Loucy (cell line): ENCODE results near the gene PPFIBP2.

Experiments
- H2AFZ ChIP-seq: fragments of 200-600 bp; sonication (generic); 2 replicates; pipeline ENCODE4 v1.6.0; 2016; ENCODE audit warnings: antibody characterized with exemption, mild to moderate bottlenecking, low read length, moderate library complexity
- H3F3A ChIP-seq: fragments of 200-600 bp; 2 replicates; pipeline ENCODE4 v1.6.0; 2016; ENCODE audit warnings: antibody characterized with exemption, low read depth, mild to moderate bottlenecking
- H3K27me3 ChIP-seq: fragments of 200-600 bp; sonication (generic); 2 replicates; pipeline ENCODE4 v1.6.1; 2014; ENCODE audit warnings: low read length, mild to moderate bottlenecking; ENCODE audit not compliant: insufficient read depth, poor library complexity, severe bottlenecking
- H3K36me3 ChIP-seq: fragments of 200-600 bp; sonication (generic); 2 replicates; pipeline ENCODE4 v1.6.1; 2016; ENCODE audit warnings: low read length; ENCODE audit not compliant: insufficient read depth
- H3K4me1 ChIP-seq: fragments of 200-600 bp; sonication (generic); 2 replicates; pipeline ENCODE4 v1.5.1; 2014; ENCODE audit warnings: low read length, mild to moderate bottlenecking; ENCODE audit not compliant: insufficient read depth, poor library complexity, severe bottlenecking
- H3K4me2 ChIP-seq: fragments of 200-600 bp; sonication (generic); 2 replicates; pipeline ENCODE4 v1.6.0; 2014; ENCODE audit warnings: antibody characterized with exemption, low read length, low read depth, mild to moderate bottlenecking; ENCODE audit not compliant: poor library complexity, severe bottlenecking
- H3K4me3 ChIP-seq: fragments of 200-600 bp; sonication (generic); 2 replicates; pipeline ENCODE4 v1.5.1; 2014; ENCODE audit warnings: low read length, mild to moderate bottlenecking, mixed read lengths; ENCODE audit not compliant: poor library complexity, severe bottlenecking
- H3K79me2 ChIP-seq: fragments of 200-600 bp; sonication (generic); 2 replicates; pipeline ENCODE4 v1.6.1; 2014; ENCODE audit warnings: low read length; ENCODE audit not compliant: insufficient read depth
- H3K9ac ChIP-seq: fragments of 200-600 bp; sonication (generic); 2 replicates; pipeline ENCODE4 v1.6.0; 2014; ENCODE audit warnings: mild to moderate bottlenecking, low read depth, low read length, moderate library complexity; ENCODE audit not compliant: poor library complexity, severe bottlenecking
- H3K9me2 ChIP-seq: fragments of 200-600 bp; sonication (generic); replicated peaks from 2 replicates; pipeline ENCODE4 v1.6.1; 2016; ENCODE audit warnings: low read depth, low read length, mixed read lengths
- H3K9me3 ChIP-seq: fragments of 200-600 bp; sonication (generic); 2 replicates; pipeline ENCODE4 v1.6.1; 2014; ENCODE audit warnings: mild to moderate bottlenecking, antibody characterized with exemption, low read length, low read depth; ENCODE audit not compliant: insufficient read depth
- H4K20me1 ChIP-seq: fragments of 200-600 bp; sonication (generic); 2 replicates; pipeline ENCODE4 v1.6.0; 2014; ENCODE audit warnings: antibody characterized with exemption, low read length, mild to moderate bottlenecking; ENCODE audit not compliant: insufficient read depth, poor library complexity, severe bottlenecking
- EZH2phosphoT487 ChIP-seq: fragments of 200-600 bp; IDR thresholded peaks from 2 replicates; pipeline ENCODE4 v1.6.1; 2018; ENCODE audit warnings: antibody characterized with exemption, mild to moderate bottlenecking, moderate library complexity, borderline replicate concordance
- TF ChIP-seq, protein P1 (sequence below): fragments of 200-600 bp; sonication (generic); conservative IDR thresholded peaks from 2 replicates; pipeline ENCODE4 v1.5.1; 2014; ENCODE audit warnings: mild to moderate bottlenecking, antibody characterized with exemption, low read length

PPFIBP2 gene

GRCh38 chr11:7561562-7561961, 47.8 kb downstream of the PPFIBP2 start:
- Histone ChIP-seq H3K36me3 (no peaks in the 10 kb centered on the region), H4K20me1 (no peaks in the 10 kb centered on the region), H3K9me2 (no peaks in the 10 kb centered on the region), H3K4me3 (no peak overlapping the region), H3K4me1 (no peaks in the 10 kb centered on the region), H3F3A (no peaks in the 10 kb centered on the region), H3K79me2 (no peaks in the 10 kb centered on the region), H3K9me3 (no peaks in the 10 kb centered on the region), H2AFZ (no peak overlapping the region), H3K9ac (no peak overlapping the region), H3K27me3 (peaks cover 16% of the 10 kb centered on the region), H3K4me2 (no peak overlapping the region)
- TF ChIP-seq, protein P1, sequence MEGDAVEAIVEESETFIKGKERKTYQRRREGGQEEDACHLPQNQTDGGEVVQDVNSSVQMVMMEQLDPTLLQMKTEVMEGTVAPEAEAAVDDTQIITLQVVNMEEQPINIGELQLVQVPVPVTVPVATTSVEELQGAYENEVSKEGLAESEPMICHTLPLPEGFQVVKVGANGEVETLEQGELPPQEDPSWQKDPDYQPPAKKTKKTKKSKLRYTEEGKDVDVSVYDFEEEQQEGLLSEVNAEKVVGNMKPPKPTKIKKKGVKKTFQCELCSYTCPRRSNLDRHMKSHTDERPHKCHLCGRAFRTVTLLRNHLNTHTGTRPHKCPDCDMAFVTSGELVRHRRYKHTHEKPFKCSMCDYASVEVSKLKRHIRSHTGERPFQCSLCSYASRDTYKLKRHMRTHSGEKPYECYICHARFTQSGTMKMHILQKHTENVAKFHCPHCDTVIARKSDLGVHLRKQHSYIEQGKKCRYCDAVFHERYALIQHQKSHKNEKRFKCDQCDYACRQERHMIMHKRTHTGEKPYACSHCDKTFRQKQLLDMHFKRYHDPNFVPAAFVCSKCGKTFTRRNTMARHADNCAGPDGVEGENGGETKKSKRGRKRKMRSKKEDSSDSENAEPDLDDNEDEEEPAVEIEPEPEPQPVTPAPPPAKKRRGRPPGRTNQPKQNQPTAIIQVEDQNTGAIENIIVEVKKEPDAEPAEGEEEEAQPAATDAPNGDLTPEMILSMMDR, result no peak
- TF ChIP-seq EZH2phosphoT487, result no peak

- Histone ChIP-seq H3K27me3 (peaks cover 33% of the 10 kb centered on the region), H2AFZ (no peak overlapping the region), H3K36me3 (no peaks in the 10 kb centered on the region), H3K4me3 (no peak overlapping the region), H3F3A (no peaks in the 10 kb centered on the region), H3K9me3 (no peaks in the 10 kb centered on the region), H3K9me2 (no peaks in the 10 kb centered on the region), H3K4me2 (no peak overlapping the region), H3K4me1 (no peaks in the 10 kb centered on the region), H4K20me1 (no peaks in the 10 kb centered on the region), H3K79me2 (no peaks in the 10 kb centered on the region), H3K9ac (no peak overlapping the region)
- TF ChIP-seq, protein P1, result no peak
- TF ChIP-seq EZH2phosphoT487, result no peak
Measured at GRCh38 chr11:7563281-7563680, 49.5 kb downstream of the PPFIBP2 start.

DNA sequence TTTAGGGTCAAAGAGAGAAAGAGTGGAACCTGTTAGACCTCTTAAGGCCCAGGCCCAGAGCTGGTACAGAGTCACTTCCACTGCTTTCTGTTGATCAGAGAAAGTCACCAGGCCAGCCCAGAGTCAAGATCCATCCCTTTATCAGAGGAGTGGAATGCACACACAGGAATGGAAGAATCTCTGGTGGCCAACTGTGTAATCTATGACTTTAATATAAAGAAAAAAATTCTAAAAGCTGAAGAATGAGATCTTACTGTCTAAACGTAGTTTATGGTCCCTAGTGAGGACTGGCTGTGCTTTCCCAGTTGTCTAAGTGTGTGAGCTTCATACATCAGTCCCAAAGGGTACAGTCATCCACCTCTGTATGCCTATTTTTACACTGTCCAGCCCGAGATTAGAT, 51.0 kb downstream of the PPFIBP2 start:
- Histone ChIP-seq H3F3A (no peaks in the 10 kb centered on the region), H3K4me2 (no peak overlapping the region), H3K79me2 (no peaks in the 10 kb centered on the region), H4K20me1 (no peaks in the 10 kb centered on the region), H3K4me3 (no peak overlapping the region), H3K9me3 (no peaks in the 10 kb centered on the region), H3K36me3 (no peaks in the 10 kb centered on the region), H3K4me1 (no peaks in the 10 kb centered on the region), H3K9ac (no peak overlapping the region), H2AFZ (no peak overlapping the region), H3K9me2 (no peaks in the 10 kb centered on the region), H3K27me3 (peaks cover 48% of the 10 kb centered on the region)
- TF ChIP-seq, protein P1, result no peak
- TF ChIP-seq EZH2phosphoT487, result no peak
